Measurements from ENCODE around the gene RYR2.

GRCh38 chr1:236997882-236998281, 44.1 kb upstream of the RYR2 start:
- TF ChIP-seq SP1 (IDR thresholded peaks at IDR 0.05) (no peak), FOXM1 (IDR thresholded peaks at IDR 0.05; ENCODE audit: borderline replicate concordance) (no peak), LEF1 (IDR thresholded peaks at IDR 0.05; ENCODE audit: borderline replicate concordance) (no peak), ELF4 (IDR thresholded peaks at IDR 0.05) (no peak), ARNT (IDR thresholded peaks at IDR 0.05) (no peak), FOXK2 (IDR thresholded peaks at IDR 0.05) (no peak), FOXA1 (IDR thresholded peaks at IDR 0.05) (no peak), BHLHE40 (IDR thresholded peaks at IDR 0.05; ENCODE audit: borderline replicate concordance) (no peak)

Data from HEK293T (cell line).